Neural progenitor cell (in vitro differentiated cells): ENCODE measurements around the gene NDUFA11.

ENCODE experiments used
- EZH2 ChIP-seq: fragments of 200-600 bp; sonication (generic); IDR thresholded peaks from 2 replicates; pipeline ENCODE4 v1.6.1; 2017; ENCODE audit warnings: antibody characterized with exemption, mild to moderate bottlenecking, moderate library complexity
- EZH2phosphoT487 ChIP-seq: fragments of 200-600 bp; sonication (generic); IDR thresholded peaks from 2 replicates; pipeline ENCODE4 v1.6.1; 2017; ENCODE audit warnings: antibody characterized with exemption
- TF ChIP-seq, protein P1 (sequence below): fragments of 200-600 bp; sonication (generic); IDR thresholded peaks from 2 replicates; pipeline ENCODE4 v1.5.1; 2017; ENCODE audit warnings: antibody characterized with exemption, mild to moderate bottlenecking

GRCh38 chr19:5880604-5881078 lies 22.9 kb downstream of the NDUFA11 start:
- no peak for TF ChIP-seq EZH2
- TF ChIP-seq, protein P1, sequence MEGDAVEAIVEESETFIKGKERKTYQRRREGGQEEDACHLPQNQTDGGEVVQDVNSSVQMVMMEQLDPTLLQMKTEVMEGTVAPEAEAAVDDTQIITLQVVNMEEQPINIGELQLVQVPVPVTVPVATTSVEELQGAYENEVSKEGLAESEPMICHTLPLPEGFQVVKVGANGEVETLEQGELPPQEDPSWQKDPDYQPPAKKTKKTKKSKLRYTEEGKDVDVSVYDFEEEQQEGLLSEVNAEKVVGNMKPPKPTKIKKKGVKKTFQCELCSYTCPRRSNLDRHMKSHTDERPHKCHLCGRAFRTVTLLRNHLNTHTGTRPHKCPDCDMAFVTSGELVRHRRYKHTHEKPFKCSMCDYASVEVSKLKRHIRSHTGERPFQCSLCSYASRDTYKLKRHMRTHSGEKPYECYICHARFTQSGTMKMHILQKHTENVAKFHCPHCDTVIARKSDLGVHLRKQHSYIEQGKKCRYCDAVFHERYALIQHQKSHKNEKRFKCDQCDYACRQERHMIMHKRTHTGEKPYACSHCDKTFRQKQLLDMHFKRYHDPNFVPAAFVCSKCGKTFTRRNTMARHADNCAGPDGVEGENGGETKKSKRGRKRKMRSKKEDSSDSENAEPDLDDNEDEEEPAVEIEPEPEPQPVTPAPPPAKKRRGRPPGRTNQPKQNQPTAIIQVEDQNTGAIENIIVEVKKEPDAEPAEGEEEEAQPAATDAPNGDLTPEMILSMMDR = no peak
- no peak for TF ChIP-seq EZH2phosphoT487
